ENCODE data around the gene ARF1.

The ARF1 gene

DNA sequence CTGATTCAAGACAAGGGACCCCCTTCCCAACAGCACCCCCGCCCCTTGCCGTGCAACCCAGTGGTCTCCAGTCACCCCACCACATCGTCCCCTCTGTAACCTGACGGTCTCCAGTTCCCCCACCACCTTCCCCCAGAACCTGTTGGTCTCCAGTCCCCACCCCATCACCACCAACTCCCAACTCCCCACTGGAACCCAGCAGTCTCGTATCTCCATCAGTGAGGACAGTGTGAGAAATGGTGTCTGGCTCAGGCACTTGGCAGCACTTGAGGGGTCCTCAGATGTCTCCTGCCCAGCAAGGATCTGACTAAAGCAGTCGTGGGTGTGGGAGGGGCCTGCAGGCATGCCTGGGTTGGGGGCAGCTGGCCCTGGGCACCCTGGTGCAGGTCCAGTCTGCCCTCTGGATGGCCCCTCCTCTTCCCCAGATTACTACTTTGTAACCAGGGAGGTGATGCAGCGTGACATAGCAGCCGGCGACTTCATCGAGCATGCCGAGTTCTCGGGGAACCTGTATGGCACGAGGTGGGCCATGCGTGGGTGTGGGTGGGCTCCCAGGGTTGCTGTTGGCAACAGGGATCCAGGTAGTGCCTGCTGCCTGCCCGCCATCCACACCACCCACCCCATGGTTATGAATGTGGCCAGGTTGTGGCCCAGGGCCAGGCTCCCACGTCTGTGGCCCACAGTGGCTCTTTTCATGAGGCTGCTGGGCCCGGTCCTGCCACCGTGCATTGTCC is 64.1 kb downstream of the ARF1 start:
- peaks cover 3% of the 10 kb centered on the region; the same call in 1 of the 2 replicates for H3K4me1 ChIP-seq (ENCODE audit: control insufficient read depth, insufficient read depth, low read length)
- peaks cover 11% of the 10 kb centered on the region; the same call in 1 of the 2 replicates for H3K36me3 ChIP-seq (ENCODE audit: control insufficient read depth, insufficient read depth, low read length)

GRCh38 chr1:228147151-228147693 is 64.7 kb downstream of the ARF1 start:
- Histone ChIP-seq H3K4me3 (ENCODE audit: low read depth, low read length) (no peak overlapping the region), H3K4me1 (ENCODE audit: control insufficient read depth, insufficient read depth, low read length) (peaks cover 3% of the 10 kb centered on the region; the same call in 1 of the 2 replicates), H3K36me3 (ENCODE audit: control insufficient read depth, insufficient read depth, low read length) (peaks cover 11% of the 10 kb centered on the region; the same call in 1 of the 2 replicates), H3K27ac (ENCODE audit: low read depth, low read length) (no peak overlapping the region), H3K9me3 (ENCODE audit: control insufficient read depth, insufficient read depth, low read length) (no peaks in the 10 kb centered on the region), H3K9ac (ENCODE audit: low read depth, low read length) (no peak overlapping the region), H3K27me3 (ENCODE audit: control insufficient read depth, insufficient read depth, low read length) (no peaks in the 10 kb centered on the region)

More for the DNA sequence above, 64.1 kb downstream of the ARF1 start:
- no peak overlapping the region for H3K4me3 ChIP-seq (ENCODE audit: low read depth, low read length)
- no peak overlapping the region for H3K9ac ChIP-seq (ENCODE audit: low read depth, low read length)
- no peaks in the 10 kb centered on the region for H3K9me3 ChIP-seq (ENCODE audit: control insufficient read depth, insufficient read depth, low read length)
- H3K27me3 ChIP-seq (ENCODE audit: control insufficient read depth, insufficient read depth, low read length): no peaks in the 10 kb centered on the region
- H3K27ac ChIP-seq (ENCODE audit: low read depth, low read length): no peak overlapping the region

DNA sequence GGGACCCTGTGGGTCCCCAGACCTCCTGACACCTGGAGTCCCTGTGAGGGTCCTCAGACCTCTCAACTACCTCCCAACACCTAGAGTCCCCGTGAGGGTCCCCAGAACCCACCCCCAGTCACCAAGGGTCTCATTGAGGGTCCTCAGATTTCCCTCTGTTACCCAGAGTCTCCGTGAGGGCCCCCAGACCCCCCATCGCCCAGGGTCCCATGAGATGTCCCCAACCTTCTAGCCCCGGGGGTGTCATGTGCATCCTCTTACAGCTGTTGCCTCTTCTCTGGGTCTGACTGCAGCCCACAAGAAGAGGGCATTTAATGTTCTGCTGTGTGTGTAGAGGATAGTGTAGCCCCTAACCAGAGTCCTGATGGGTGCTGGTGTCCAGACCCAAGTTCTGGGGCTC is 65.3 kb downstream of the ARF1 start:
- H3K27me3 ChIP-seq (ENCODE audit: control insufficient read depth, insufficient read depth, low read length): no peaks in the 10 kb centered on the region
- H3K36me3 ChIP-seq (ENCODE audit: control insufficient read depth, insufficient read depth, low read length): peaks cover 11% of the 10 kb centered on the region; the same call in 1 of the 2 replicates
- no peak overlapping the region for H3K27ac ChIP-seq (ENCODE audit: low read depth, low read length)
- no peak overlapping the region for H3K9ac ChIP-seq (ENCODE audit: low read depth, low read length)
- H3K4me1 ChIP-seq (ENCODE audit: control insufficient read depth, insufficient read depth, low read length): peaks cover 3% of the 10 kb centered on the region; the same call in 1 of the 2 replicates
- H3K9me3 ChIP-seq (ENCODE audit: control insufficient read depth, insufficient read depth, low read length): no peaks in the 10 kb centered on the region
- H3K4me3 ChIP-seq (ENCODE audit: low read depth, low read length): no peak overlapping the region

DNA sequence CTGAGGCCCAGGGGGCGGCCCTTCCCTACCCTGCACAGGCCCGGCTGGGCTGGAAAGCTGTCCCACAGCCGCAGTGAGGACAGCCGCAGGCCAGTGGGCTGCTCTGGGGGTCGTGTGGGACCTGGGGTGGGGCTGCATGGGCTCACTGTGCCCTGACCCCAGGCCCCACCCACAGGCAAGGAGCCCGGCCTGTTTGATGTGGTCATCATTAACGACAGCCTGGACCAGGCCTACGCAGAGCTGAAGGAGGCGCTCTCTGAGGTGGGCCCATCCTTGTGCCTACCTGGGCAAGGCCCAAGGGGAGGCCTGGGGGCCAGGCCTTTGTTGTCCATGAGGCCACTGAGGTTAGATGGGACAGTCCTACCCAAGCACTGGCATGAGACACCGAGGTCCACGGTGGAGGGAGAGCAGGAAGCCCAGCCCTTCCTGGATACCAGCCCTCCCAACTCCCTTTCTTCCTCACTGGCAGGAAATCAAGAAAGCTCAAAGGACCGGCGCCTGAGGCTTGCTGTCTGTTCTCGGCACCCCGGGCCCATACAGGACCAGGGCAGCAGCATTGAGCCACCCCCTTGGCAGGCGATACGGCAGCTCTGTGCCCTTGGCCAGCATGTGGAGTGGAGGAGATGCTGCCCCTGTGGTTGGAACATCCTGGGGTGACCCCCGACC is 65.8 kb downstream of the ARF1 start:
- Histone ChIP-seq H3K9ac (ENCODE audit: low read depth, low read length) (no peak overlapping the region), H3K4me3 (ENCODE audit: low read depth, low read length) (no peak overlapping the region), H3K4me1 (ENCODE audit: control insufficient read depth, insufficient read depth, low read length) (peaks cover 3% of the 10 kb centered on the region; the same call in 1 of the 2 replicates), H3K36me3 (ENCODE audit: control insufficient read depth, insufficient read depth, low read length) (peaks cover 11% of the 10 kb centered on the region; the same call in 1 of the 2 replicates), H3K9me3 (ENCODE audit: control insufficient read depth, insufficient read depth, low read length) (no peaks in the 10 kb centered on the region), H3K27me3 (ENCODE audit: control insufficient read depth, insufficient read depth, low read length) (no peaks in the 10 kb centered on the region), H3K27ac (ENCODE audit: low read depth, low read length) (no peak overlapping the region)
